HG02852 (cell line): ENCODE results near the gene MRGPRF.

ENCODE experiments used
- ATAC-seq: cut with Tn5 transposase; IDR thresholded peaks from one replicate; pipeline ENCODE4 v1.9.1; 2021; ENCODE audit warnings: mild to moderate bottlenecking, moderate library complexity; ENCODE audit not compliant: unreplicated experiment

Gene MRGPRF

GRCh38 chr11:69024509-69024908 is 11.5 kb upstream of the MRGPRF start:
- no peak for ATAC-seq

GRCh38 chr11:69022260-69022659 is 9.2 kb upstream of the MRGPRF start:
- ATAC-seq: no peak

GRCh38 chr11:69018924-69019323 is 5.9 kb upstream of the MRGPRF start:
- no peak for ATAC-seq

GRCh38 chr11:69017951-69018350 is 4.9 kb upstream of the MRGPRF start:
- ATAC-seq: no peak

- no peak for ATAC-seq
These were observed 2.0 kb upstream of the MRGPRF start for GRCh38 chr11:69014898-69015549.

GRCh38 chr11:69014084-69014851 is 1.2 kb upstream of the MRGPRF start:
- no peak for ATAC-seq

GRCh38 chr11:69012092-69013008 is 696 bp downstream of the MRGPRF start:
- ATAC-seq: no peak

GRCh38 chr11:69011624-69012091 is 1.4 kb downstream of the MRGPRF start:
- no peak for ATAC-seq

GRCh38 chr11:69010964-69011623 is 2.0 kb downstream of the MRGPRF start:
- no peak for ATAC-seq

GRCh38 chr11:69010361-69010891 is 2.6 kb downstream of the MRGPRF start:
- ATAC-seq: no peak

GRCh38 chr11:69009441-69010211 is 3.4 kb downstream of the MRGPRF start:
- no peak for ATAC-seq

GRCh38 chr11:69008737-69009440 is 4.2 kb downstream of the MRGPRF start:
- no peak for ATAC-seq

GRCh38 chr11:69007975-69008381 is 5.1 kb downstream of the MRGPRF start:
- ATAC-seq: no peak

GRCh38 chr11:69006816-69007215 is 6.2 kb downstream of the MRGPRF start:
- no peak for ATAC-seq

GRCh38 chr11:69005631-69006368 is 7.2 kb downstream of the MRGPRF start:
- ATAC-seq: no peak

- no peak for ATAC-seq
These were observed 7.8 kb downstream of the MRGPRF start for GRCh38 chr11:69005183-69005630.

GRCh38 chr11:69004411-69005182 is 8.4 kb downstream of the MRGPRF start:
- ATAC-seq: no peak
